Measurements from ENCODE around the gene RPS6KA2.

DNA sequence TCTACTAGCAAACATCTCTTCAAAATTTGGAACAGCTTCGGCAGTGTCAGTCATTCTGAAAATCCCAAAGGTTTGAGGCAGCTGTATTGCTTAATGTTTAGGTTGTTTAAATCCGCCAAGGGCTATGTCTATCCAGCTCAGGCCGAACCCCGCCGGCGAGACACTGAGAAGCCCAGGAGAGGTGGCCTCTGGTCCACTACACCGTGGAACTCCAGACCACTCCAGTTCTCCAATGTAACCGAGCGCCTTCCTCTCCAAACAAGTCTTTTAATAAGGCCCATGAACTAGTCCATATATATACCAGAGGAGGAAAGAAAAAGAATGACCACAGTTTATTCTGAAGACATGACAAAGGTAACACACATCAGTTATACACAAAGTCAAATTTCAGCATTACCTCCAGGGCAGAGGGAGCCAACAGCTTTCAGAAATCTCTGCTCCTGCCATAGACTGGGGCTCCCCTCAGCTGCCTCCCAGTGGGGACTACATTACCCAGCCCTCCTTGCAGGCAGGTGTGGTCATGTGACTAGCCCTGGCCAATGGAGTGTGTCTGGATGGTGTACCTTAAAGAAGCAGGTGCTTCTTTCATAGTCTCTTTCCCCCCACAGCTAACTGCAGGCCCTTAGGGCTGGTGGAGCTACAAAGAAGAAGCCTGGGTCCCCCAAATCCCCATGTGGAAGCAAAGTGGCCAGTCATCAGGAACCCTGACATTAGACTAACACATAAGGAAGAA lies 40.5 kb downstream of the RPS6KA2 start, which contains the start of gene RAMACL:
- TF ChIP-seq CTCF (IDR thresholded peaks at IDR 0.05) (no peak), POLR2AphosphoS5 (IDR thresholded peaks at IDR 0.05) (no peak)

All from breast epithelium (tissue), 3 donors.